CD4-positive, alpha-beta T cell treated with Interleukin-15 for 1 hour (primary cell): ENCODE results near the gene ARHGEF12.

Source experiments
- DNase-seq: peaks from one replicate; pipeline ENCODE4 v3.0.0-alpha.2; 2020

ARHGEF12 gene

DNA sequence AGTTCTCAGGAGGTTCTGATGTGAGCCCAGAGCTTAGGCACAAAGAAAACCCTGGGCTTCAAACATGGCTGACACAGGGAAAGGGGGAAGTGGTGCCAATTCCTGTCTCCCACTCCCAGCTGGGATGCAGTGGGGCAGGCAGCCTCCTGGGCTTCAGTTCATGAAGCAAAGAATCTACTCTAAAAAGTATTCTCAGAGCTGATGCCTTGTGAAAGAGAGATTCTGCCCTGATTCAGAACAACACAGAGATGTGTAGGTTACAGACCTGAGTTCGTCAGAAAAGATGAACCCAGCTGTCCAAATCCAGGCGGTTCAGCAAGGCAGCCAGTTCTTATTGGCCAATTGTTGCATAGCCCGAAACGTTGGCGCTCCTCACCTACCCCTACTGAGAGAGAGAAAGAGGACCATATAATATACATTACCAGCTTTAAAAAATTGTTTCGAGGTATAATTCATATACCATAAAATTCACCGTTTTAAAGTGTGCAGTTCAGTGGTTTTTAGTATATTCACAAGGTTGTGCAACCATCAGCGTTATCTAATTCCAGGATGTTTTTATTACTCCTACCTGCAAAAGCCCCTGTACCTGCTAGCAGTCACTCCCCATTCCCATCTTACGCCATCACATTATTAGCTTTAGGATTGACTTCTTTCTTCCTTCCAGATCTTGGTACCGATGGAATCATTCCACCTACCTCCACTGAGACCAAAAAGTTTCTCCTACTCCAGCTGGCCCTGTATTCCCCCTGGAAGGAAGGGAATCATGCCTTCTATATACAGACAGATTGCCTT is 18.3 kb upstream of the ARHGEF12 start:
- DNase-seq, result no peak

DNA sequence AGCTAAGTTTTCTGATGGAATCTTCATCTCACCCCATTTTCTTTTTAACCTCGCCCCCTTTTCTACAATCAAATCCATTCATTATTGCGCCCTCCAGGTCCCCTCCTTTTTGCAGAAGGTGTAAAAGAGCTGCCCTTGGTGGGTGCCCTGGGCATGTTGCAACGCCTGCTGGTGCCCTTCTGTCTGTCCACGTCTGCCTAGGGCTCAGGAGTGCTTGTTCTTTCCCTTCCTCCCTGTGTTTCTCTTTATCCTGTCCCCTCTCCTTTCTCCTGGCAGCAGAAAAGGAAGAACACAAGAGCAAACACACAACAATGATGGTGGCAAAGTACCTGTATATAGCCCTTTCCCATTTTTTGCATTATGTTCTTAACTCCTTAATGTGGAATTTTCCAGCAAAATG is 17.3 kb upstream of the ARHGEF12 start:
- no peak for DNase-seq

GRCh38 chr11:120324932-120325810 is 11.0 kb upstream of the ARHGEF12 start, which contains the start of gene TLCD5:
Gene TLCD5, plus strand, starts transcription at chr11:120325299. Its CDS starts 2,143 bp downstream, at chr11:120327442.
- DNase-seq, result no peak

DNA sequence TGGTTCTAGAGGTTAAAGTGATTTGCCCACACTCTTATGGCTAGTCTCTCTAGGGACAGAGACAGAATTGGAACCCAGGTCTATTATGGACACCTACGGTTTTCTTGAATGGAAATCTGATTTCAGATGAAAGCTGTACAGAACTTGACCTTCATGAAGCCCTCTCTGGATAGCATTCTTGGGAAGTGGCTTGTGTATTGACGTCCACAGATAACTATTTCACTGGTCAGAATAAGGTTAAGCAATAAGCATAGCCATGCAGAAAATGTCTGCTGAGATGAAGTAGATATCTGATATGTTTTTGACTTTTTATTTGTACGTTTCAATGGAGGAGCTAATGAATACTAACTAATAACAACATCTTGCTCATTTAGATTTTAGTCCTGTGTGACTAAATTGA is 10.0 kb upstream of the ARHGEF12 start:
- DNase-seq, result no peak

GRCh38 chr11:120326845-120327281 is 9.3 kb upstream of the ARHGEF12 start:
- no peak for DNase-seq

GRCh38 chr11:120327311-120327710 is 8.9 kb upstream of the ARHGEF12 start:
- no peak for DNase-seq

DNA sequence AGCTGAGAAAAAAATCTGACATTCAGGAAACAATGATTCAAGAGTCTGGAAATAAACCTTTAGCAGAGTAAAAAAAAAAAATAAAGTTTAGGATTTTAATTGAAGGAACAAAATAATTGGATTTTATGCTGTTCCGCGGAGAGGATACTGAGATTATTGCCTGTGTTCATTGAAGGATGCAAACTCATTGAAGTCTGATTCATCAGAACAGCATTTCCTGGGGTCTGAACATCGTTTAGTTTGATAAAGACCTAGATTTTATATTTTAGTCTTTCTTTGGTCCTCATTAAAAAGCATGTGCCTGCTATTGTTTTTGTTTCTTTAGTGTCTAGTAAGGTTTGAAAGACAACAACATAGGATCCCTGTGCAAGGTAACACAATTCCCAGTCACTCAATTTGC is 6.7 kb upstream of the ARHGEF12 start:
- no peak for DNase-seq

GRCh38 chr11:120330045-120330444 is 6.2 kb upstream of the ARHGEF12 start:
- DNase-seq, result no peak

DNA sequence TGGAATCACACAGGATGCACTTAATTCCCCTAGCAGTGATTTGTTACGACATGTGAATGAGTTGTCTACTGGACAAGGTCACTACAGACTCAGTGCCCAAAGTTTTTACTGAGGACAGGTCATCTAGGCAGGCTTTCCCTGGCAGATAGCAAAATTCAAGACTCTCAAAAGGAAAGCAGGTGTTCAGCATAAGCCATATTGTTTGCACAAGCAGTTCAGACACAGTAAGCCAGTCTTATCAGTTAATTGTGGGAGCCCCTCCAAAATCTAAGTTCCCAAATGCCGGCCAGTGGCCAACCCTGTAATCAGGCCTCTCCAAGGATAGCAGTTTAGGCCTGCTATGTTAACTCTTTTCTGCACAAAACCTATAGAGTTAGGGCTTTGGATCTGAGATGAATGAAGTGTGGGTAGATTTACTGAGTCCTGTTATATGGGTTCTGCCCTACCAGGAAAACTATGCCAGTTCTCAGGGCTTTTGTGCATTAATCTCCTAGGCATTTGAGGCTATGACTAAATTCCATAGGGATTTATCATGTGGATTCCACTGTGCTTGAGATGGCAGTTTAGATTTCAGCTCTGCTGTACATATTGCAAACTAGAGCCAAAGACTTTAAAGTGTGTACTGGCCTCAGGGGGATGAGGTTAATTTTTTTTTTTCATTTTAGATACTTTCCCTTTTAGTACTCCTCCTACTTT is 4.8 kb upstream of the ARHGEF12 start:
- DNase-seq, result no peak

DNA sequence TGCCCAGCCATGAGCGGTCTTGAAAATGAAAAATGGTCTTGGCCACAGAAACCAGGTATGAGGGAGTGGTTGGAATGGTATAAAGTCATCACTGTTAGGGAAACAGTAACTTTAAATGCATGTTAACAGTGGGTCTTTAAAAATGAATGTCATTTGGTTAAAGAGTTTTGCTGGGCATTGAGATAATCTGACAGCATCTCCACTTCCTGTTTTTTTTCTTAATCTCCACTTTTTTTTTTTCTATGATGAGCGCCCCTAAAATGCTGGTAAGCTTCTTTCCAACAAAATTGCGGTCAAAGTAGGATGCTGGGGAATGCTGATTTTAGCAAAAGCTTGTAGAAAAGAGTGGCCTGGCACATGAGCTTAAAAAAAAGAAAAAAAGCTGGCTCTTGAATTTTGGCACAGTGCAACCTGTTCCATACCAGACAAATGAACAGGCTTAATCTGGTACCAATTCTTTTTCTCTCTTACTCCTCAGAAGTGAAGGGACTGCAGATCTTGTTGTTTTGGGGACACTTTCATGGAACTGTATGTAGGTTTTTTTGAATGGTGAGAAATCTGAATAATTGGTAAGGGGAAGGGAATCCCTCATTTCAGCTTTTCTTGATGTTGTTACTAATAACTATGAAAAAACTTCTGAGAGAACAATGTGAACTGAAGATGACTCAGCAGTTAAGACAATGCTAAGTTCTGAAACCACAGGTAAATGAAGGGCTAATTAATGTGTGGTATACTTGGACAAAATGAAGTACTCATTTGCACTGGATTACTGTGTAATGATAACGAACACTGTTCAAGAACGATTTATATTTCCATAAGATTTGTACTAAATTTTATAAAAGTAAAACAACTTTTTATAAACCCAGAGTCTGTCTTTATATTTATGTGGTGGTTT is 3.1 kb upstream of the ARHGEF12 start:
- no peak for DNase-seq

DNA sequence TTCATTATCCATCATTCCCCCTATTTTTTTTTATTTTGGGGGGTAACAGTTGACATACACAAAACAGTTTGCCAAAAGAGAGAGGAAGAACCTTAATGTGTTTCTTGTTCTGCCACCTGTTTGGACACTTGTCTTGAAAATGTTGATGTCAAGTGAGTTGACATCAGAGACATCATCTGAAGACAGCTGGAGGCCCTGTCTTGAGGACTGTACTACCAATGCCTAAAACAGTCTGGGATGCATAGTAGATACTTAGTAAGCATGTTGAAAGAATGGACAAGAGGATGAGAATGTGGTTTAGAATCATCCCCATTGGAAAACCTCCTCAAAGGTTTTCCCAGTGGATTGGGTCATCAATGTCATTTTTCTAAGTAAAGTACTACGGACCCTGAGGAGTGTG is 2.4 kb upstream of the ARHGEF12 start:
- no peak for DNase-seq

GRCh38 chr11:120334332-120334731 is 1.9 kb upstream of the ARHGEF12 start:
- no peak for DNase-seq

- DNase-seq, result peak; percentile 50
Observed at GRCh38 chr11:120334894-120335462, 1.2 kb upstream of the ARHGEF12 start.

GRCh38 chr11:120335556-120335907 is 681 bp upstream of the ARHGEF12 start:
- DNase-seq, result peak; percentile 19

- no peak for DNase-seq
Observed at GRCh38 chr11:120336641-120337354, 585 bp downstream of the ARHGEF12 start.

- DNase-seq, result no peak
Observed at GRCh38 chr11:120337355-120338106, 1.3 kb downstream of the ARHGEF12 start.

DNA sequence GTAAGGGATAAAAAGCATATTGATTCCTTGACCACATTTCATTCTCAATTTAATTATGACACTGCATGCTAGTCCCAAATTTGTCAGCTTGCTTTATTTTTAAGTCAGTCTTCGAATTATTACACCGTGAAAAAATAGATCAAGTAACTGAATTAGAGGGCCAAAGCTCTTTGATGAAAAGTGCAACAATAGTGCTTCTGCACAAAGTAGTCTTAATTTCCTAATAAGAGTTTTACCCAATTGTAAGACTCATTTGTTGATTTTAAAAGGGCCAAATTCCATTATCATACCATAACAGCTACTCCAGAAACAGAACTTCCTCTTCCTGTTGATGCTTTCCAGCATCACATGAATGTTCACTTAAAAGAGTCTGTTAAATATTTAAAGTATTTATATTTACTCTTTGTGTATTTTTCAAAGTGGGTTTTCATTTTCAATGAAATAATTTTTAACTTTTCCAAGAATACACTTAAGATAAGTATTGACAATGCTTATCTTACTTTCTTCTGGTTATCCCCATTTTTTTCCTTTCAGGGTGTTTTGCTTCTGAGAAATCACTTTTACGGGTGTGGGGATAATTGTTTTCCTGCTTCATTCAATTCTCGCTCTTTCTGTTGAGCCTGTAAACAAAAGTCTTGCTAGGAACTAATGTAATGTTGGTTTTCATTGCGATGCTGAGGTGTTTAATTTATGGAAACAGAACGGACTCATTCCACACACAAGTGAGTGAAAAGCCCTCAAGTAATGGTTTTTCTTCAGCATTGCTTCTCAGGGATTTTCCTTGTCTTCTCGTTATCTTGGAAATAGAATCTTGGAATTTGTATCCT is 2.1 kb downstream of the ARHGEF12 start:
- no peak for DNase-seq

- DNase-seq, result no peak
Observed at GRCh38 chr11:120339394-120339890, 3.2 kb downstream of the ARHGEF12 start.

DNA sequence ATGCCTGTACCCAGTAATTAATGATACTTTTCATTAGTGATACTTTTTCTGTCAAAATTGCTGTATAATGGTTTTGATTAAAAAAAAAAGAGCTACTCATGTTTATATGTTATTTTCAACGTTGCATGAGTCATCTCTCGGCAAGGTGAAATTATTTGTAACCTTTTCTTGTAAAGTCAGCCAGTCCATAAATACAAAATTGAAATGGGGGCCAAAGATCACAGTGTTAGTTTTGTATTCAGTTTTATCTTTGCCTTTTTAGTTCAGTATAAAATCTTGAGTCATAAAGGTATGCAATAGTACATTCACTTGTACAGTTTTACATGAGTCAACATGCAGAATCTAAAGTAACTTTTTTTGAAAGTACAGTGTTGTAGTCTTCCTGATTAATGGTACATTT is 4.3 kb downstream of the ARHGEF12 start:
- DNase-seq, result no peak
